Ammon's horn (tissue), 1 donor: ENCODE results near the gene C9orf85.
"Not testable (repeated sequence)": the region's sequence is repeated elsewhere in the genome, so short reads cannot be mapped to it uniquely, and the experiment has no call there.

Experiments
- DNase-seq: peaks from one replicate; pipeline ENCODE4 v3.0.0-alpha.2; 2016; ENCODE audit warnings: low spot score

Gene C9orf85

DNA sequence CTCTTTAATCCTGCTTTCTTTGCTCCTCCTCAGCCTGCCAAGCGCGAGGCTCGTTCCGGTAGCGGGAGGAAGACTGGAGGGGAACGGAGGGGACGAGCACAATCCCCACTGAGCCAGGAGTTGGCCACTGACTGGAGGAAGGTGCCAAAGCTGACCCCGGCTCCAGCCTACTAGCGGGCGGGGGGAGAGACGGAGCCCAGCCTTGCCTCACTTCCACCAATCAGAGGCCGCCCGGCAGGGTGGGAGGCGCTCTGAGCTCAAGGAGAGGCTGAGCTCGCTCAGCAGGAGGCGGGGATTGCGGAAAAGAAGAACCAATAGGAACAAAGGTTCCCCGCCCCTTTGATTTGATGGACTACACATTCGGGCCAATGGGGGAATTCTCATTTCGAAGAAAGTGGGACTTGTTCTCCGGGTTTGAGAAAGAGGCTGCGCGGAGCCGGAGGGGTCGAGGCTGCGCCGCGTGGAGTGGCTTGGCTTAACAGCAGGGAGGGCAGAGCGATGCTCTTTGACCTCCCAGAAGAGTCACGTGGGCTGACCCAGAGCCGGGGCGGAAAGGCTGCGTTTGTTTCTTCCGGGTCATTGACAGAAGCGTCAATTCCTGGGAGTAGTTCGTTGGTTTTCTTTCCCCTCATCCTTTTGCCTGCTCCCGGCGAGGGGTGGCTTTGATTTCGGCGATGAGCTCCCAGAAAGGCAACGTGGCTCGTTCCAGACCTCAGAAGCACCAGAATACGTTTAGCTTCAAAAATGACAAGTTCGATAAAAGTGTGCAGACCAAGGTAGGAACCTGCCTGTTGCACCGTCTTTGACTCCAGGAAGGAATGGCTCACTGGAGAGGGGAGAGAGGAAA, at the start of gene C9orf85, which contains the start of gene ABHD17B:
Gene C9orf85, plus strand, starts transcription at position 579 of the 847 bp plus-strand sequence. Its CDS starts 96 bp downstream, at position 675.
Gene ABHD17B, minus strand, starts transcription at position 133 of the 847 bp plus-strand sequence. CDS start 36,113 bp downstream, outside the sequence.
- DNase-seq = peak; percentile 100

- DNase-seq = no peak
Measured at GRCh38 chr9:71863631-71864030, 47.8 kb upstream of the C9orf85 start.

- DNase-seq = no peak
Measured at GRCh38 chr9:71875345-71875744, 36.1 kb upstream of the C9orf85 start.

DNA sequence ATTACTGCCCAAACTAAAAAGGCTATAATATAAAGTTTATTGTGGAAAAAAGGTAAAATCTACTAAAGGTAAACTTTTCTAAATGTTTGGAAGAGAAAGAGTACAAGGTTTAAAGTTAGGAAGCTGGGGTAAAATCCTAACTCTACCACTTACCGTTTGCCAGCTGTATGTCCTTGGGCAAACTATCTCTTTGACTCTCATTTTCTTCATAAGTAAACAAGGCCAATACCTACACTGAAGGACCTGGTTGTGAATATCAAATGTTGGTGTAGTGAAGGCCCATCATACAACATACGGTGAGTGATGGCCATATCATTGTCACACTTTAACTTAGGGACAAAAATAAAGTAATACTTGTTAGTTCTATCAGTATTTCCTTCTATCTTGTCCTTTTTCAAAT, 35.3 kb upstream of the C9orf85 start:
- no peak for DNase-seq

DNA sequence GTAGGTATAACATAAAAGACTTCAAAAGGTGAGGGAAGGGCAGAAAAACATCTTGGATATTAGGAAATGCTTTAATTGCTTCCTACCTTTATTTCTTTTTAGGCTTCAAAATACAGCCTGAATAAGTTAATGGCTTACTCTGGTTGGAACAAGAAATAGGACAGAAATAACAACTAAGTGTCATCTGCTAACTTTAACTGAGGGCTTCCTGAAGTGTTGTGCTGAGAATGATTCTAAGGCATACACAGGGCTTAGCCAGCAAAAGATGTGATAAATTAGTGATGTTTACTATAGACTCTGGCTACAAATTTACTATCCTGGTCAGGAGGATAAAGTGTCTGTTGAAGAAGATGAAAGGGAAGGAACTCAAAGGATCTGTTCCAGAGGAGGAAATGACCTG, 34.6 kb upstream of the C9orf85 start:
- no peak for DNase-seq

DNA sequence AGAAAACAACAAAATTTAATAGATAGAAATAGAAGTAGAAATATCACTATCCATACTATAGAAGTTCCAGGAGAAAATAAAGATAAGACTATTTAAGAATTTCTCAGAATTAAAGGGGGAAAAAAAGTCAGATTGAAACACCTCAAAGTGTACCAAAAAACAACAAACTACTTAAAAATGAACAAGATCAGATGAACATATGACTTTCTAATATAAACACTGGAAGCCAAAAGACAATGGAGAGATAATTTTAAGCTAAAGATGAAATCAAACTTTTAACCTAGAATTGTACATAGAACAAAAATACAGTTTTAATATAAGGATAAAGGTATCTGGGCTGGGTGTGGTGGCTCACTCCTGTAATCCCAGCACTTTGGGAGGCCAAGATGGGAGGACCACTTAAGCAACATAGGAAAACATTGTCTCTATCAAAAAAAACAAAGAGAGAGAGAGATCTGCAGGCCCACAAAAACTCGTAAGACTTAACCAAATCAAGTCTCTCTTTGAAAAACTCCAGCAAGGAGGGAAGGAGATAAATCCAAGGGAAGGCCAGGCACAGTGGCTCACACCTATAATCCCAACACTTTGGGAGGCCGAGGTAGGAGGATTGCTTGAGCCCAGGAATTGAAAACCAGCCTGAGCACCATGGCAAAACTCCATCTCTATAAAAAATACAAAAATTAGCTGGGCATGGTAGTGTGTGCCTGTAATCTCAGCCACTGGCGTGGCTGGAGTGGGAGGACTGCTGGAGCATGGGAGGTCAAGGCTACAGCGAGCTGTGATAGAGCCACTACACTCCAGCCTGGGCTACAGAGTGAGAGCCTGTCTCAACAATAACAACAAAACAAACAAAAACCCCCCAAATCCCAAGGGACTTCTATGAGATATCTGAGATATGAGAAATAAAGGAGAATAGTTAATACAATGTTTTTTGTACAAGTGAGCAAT, 32.8 kb upstream of the C9orf85 start:
- DNase-seq = no peak

GRCh38 chr9:71879644-71880174, 31.7 kb upstream of the C9orf85 start:
- no peak for DNase-seq

DNA sequence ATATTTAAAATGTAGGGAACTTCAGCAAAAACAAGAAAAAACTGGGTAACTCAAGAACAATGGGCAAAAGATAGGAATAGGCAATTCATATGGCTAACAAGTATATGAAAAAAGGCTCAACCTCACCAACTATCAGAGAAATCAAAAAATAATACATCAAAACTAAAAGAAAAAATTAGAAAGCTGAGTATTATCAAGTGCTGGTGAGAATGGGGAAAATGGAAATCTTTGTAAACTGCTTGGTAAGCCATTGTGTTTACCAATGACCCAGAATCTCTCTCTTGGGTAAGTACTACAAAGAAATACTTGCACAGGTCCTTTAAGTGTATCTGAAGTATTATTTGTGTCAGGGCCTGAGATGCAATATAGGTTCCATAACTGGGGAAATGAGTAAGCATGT, 27.4 kb upstream of the C9orf85 start:
- DNase-seq = no peak

DNA sequence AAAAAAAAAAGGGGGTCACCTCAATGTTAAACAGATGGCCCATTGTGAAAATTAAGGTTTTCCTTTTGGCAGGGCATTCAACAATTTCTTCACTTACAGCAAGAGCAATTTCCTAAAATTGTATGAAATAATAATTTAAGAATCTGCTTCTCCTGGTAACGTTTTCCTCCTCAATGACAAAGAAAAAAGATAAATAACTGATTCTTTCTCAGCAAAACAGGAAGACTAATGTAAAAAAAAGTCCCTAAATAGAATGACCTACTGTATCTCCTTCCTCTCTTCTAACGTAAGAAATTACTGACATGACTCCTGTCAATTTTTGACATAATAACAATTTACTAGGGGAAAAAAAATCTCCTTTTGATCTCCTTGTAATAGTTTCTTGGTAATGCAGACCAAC, 26.0 kb upstream of the C9orf85 start:
- DNase-seq = no peak

GRCh38 chr9:71886015-71886414, 25.4 kb upstream of the C9orf85 start:
- DNase-seq = no peak

DNA sequence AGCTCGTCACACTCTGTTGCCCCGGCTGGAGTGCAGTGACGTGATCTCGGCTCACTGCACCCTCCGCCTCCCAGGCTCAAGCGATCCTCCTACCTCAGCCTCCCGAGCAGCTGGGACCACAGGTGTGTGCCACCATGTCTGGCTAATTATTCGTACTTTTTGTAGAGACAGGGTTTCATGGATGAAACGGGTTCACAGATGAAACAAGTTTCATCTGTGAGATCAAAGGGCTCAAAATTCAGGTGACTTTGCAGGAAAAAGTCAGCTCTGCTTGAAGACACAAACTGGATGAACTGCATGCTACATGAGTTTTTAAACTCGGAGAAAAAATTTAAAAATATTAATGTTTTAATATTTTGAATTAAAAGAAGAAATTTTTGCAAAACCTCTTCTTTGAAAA, 24.9 kb upstream of the C9orf85 start:
- no peak for DNase-seq

DNA sequence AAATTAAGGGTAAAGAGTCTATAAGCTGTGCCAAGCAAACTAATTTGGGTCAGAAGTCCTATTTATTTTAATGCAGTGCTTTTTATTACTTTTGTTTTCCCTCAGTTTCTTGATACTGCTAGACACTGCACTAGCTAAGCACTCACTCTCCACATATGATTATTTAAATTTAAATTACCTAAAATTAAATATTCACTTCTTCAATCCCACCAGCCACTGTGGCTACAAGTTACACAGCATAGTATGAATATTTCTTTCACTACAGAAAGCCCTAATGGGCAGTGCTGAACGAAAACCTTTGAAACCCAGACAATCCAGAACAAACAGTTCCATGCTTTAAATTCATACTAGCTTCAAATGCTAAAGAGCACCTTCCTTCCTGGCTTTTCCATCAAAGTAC, 24.1 kb upstream of the C9orf85 start:
- no peak for DNase-seq

GRCh38 chr9:71890042-71890679, 21.3 kb upstream of the C9orf85 start:
- no peak for DNase-seq

- DNase-seq = no peak
Measured at GRCh38 chr9:71891557-71892189, 19.8 kb upstream of the C9orf85 start.

DNA sequence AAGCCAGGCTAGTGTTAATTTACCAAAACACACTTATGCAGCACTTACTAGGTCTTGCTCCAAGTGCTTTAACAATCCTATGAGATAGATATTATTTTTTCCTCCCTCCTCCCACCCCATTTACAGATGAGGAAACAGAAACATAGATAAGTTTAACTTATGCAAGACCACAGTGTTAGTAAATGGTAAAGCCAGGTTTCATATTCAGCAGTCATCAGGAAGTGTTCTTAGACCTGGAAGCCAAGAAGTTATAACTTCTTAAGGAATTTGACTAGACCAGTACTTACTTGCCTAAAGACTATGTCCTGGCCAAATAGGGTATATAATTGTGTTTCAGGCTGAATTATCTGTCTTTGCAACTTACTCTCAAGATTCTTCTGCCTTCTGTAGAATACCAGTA, 16.3 kb upstream of the C9orf85 start:
- no peak for DNase-seq

GRCh38 chr9:71895955-71896354, 15.5 kb upstream of the C9orf85 start:
- DNase-seq = no peak

DNA sequence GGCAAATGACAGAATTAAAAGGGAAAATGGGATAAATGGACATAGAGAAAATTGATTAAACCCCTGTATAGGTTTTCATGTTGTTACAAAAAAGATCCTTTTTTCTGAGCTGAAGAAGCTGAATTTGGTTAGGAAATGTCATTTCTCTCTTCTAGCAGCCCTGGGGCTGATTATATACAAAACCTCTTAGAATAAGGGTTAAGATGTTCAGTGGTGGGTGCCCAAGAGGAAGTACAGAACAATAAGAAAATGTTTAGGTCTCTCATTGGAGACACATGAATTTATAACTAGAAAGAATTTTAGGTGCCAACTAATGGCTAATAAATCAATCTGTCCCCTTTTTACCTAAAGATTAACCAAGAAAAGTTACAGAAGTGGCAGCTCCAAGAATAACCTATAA, 14.7 kb upstream of the C9orf85 start:
- DNase-seq = no peak

DNA sequence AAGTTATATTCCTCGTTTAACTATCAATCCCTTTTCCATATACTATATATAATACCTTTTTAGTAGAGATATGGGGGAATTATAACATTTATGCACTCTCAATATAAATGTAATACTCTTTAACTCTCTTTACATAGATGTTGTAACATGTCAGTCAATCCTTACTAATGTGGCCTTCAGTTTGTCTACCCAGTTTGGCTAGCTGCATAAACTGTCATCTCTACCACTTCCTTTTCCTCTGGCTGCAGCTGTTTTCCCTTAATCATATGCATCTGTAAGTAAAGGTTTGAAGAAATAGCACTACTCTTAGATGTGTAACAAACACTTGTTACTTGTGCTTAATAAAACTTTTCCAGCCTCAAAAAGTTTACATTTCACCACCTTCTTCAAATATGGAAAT, 13.9 kb upstream of the C9orf85 start:
- no peak for DNase-seq

- not testable (repeated sequence) for DNase-seq
Measured at GRCh38 chr9:71898756-71899155, 12.7 kb upstream of the C9orf85 start.

DNA sequence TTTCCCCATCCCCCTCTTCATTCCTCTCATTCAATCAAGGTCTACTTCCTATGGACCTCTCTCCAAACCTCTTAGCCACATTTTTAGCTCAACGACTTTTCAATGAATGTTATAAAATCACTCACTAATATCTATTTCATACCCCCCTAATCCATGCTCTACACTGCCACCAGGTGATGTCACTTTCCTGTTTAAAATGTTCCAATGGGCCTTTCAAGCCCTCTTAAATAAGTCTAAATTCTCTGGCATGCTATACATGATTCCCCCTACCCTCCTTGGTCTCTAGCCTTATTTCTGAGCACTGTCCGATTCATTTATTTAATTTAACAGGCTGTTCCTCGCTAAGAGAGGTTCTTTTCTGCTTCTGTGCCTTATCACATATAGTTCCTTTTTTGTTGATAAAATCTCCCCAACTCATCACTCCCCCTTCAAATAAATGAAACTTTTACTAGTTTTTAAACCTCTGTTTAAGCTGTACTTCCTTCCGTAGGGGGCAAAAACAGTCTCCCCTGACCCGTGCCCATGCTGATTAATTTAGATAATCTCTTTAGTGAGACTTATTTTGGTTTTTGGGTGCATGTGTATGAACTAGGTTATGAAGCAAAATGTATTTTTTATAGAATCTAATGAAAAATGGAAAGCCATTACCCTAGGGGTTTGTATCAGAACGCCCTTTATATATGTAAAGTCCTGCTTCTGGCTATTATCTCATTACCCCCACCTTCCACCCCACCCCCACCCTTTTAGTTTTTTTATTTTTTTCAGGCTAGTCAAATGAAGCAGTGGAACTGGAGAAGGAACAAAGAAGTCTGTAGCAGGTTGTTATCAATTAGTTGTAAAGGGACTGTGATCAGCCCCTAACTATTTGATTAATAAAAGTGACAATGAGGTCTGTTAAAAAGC, 9.5 kb upstream of the C9orf85 start:
- DNase-seq = no peak
